HFF-Myc (cell line): ENCODE measurements around the gene MARCKSL1.
A peak's percentile ranks its signal among the peaks of the same experiment; 100 is the strongest.

Experiments used
- DNase-seq: peaks from one replicate; pipeline ENCODE4 v3.0.0-alpha.2; 2011; ENCODE audit warnings: low read depth; ENCODE audit errors: extremely low read depth
- H3K4me3 ChIP-seq: replicated peaks from 2 replicates; pipeline ENCODE4 v1.5.1; 2011; ENCODE audit warnings: low read depth, mild to moderate bottlenecking, control low read depth, low read length
- CTCF ChIP-seq: IDR thresholded peaks from 2 replicates; pipeline ENCODE4 v1.5.1; 2012; ENCODE audit warnings: mild to moderate bottlenecking, low read depth, low read length, control low read depth; ENCODE audit errors: missing control alignments

MARCKSL1 gene

GRCh38 chr1:32352831-32353383 is 16.9 kb upstream of the MARCKSL1 start:
- no peak for DNase-seq
- no peak for TF ChIP-seq CTCF
- H3K4me3 ChIP-seq, result peak overlapping the region; percentile 58; the same call in 1 of the 2 replicates

GRCh38 chr1:32352239-32352745 is 16.3 kb upstream of the MARCKSL1 start:
- TF ChIP-seq CTCF, result no peak
- no peak for DNase-seq

GRCh38 chr1:32351399-32352238 is 15.6 kb upstream of the MARCKSL1 start:
- DNase-seq, result peak; percentile 63
- H3K4me3 ChIP-seq, result peak overlapping the region; percentile 58
- no peak for TF ChIP-seq CTCF

More at GRCh38 chr1:32352239-32352745, 16.3 kb upstream of the MARCKSL1 start:
- peak overlapping the region; percentile 58 for H3K4me3 ChIP-seq

GRCh38 chr1:32350785-32351398 is 14.9 kb upstream of the MARCKSL1 start:
- H3K4me3 ChIP-seq, result peak overlapping the region; percentile 58
- peak; percentile 41 for TF ChIP-seq CTCF
- peak; percentile 19 for DNase-seq

GRCh38 chr1:32349211-32349708 is 13.2 kb upstream of the MARCKSL1 start:
- DNase-seq, result peak; percentile 52
- no peak overlapping the region for H3K4me3 ChIP-seq
- TF ChIP-seq CTCF, result no peak

DNA sequence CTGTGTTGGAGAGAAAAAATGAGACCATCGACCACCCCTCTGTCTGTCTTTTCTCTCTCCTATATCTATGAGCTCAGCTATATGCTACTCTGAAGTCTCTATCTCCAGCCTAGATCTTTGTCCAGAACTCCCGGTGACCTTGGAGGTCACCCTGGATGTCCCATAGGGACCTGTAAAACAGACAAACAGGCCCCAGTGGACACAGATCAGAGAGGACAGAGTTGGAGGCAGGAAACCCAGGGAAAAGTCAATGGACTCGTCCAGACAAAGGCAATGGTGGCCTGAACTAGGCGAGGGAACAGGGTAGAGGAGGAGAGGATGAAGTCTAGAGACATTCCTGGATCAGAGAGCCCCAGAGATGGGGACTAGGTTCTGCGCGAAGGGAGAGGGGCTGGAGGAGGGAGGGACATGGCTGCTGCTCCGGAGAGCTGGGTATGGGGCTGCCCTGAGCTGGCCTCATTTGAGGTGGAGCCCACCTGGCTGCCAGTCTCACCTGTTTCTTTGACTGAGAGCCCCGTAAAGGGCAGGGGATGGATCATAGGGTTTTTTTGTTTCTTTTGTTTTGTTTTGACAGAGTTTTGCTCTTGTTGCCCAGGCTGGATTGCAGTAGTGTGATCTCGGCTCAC is 10.6 kb upstream of the MARCKSL1 start:
- DNase-seq, result no peak
- TF ChIP-seq CTCF, result no peak

More for the DNA sequence above, 10.6 kb upstream of the MARCKSL1 start:
- H3K4me3 ChIP-seq, result no peak overlapping the region
